Astrocyte (in vitro differentiated cells and primary cell): ENCODE measurements around the gene TKTL1. TPM values are rescaled to one million over a fixed set of nuclear protein-coding genes. Genes with fewer than 3 reads are reported as not detected.
A peak's percentile ranks its signal among the peaks of the same experiment; 100 is the strongest.

Experiments used
- DNase-seq: peaks from one replicate; pipeline ENCODE4 v3.0.0-alpha.2; 2010; ENCODE audit warnings: low read depth
- FAIRE-seq: peaks from 2 replicates; lab custom pipeline; 2011; peaks lifted over from hg19 to GRCh38; lab: Jason Lieb, UNC
- H2AFZ ChIP-seq: 2 replicates; pipeline ENCODE4 v1.6.0; 2012; ENCODE audit warnings: low read depth, low read length, inconsistent platforms
- H3K27ac ChIP-seq: 2 replicates; pipeline ENCODE4 v1.5.1; 2011; ENCODE audit warnings: low read depth, low read length, inconsistent platforms
- H3K27me3 ChIP-seq: 2 replicates; pipeline ENCODE4 v1.6.0; 2011; ENCODE audit warnings: low read length, inconsistent platforms; ENCODE audit not compliant: insufficient read depth
- H3K36me3 ChIP-seq: 2 replicates; pipeline ENCODE4 v1.5.1; 2011; ENCODE audit warnings: low read length, inconsistent platforms; ENCODE audit not compliant: insufficient read depth
- H3K4me1 ChIP-seq: 2 replicates; pipeline ENCODE4 v1.5.1; 2011; ENCODE audit warnings: low read length, inconsistent platforms; ENCODE audit not compliant: insufficient read depth
- H3K4me2 ChIP-seq: 2 replicates; pipeline ENCODE4 v1.6.0; 2012; ENCODE audit warnings: low read length, inconsistent platforms
- H3K4me3 ChIP-seq: 2 replicates; pipeline ENCODE4 v1.5.1; 2011; ENCODE audit warnings: low read depth, mild to moderate bottlenecking, low read length, inconsistent platforms; ENCODE audit not compliant: insufficient read depth
- H3K79me2 ChIP-seq: 2 replicates; pipeline ENCODE4 v1.6.0; 2012; ENCODE audit warnings: mild to moderate bottlenecking, low read length, inconsistent platforms; ENCODE audit not compliant: insufficient read depth
- H3K9ac ChIP-seq: 2 replicates; pipeline ENCODE4 v1.6.0; 2012; ENCODE audit warnings: mild to moderate bottlenecking, low read length, inconsistent platforms
- H3K9me3 ChIP-seq: 2 replicates; pipeline ENCODE4 v1.5.1; 2012; ENCODE audit warnings: low read depth, mild to moderate bottlenecking, low read length, inconsistent platforms; ENCODE audit not compliant: insufficient read depth
- H4K20me1 ChIP-seq: 2 replicates; pipeline ENCODE4 v1.6.0; 2012; ENCODE audit warnings: low read length, inconsistent platforms; ENCODE audit not compliant: insufficient read depth
- H3K27ac Mint-ChIP-seq: one replicate; pipeline ENCODE4 v1.8.0; 2021; ENCODE audit warnings: mild to moderate bottlenecking, mixed read lengths; ENCODE audit not compliant: unreplicated experiment
- H3K27me3 Mint-ChIP-seq: one replicate; pipeline ENCODE4 v1.8.0; 2021; ENCODE audit warnings: low read depth, mixed read lengths; ENCODE audit not compliant: unreplicated experiment
- H3K36me3 Mint-ChIP-seq: one replicate; pipeline ENCODE4 v1.8.0; 2021; ENCODE audit warnings: low read depth, mixed read lengths; ENCODE audit not compliant: unreplicated experiment
- H3K4me1 Mint-ChIP-seq: one replicate; pipeline ENCODE4 v1.8.0; 2021; ENCODE audit warnings: low read depth, mixed read lengths; ENCODE audit not compliant: unreplicated experiment
- H3K4me3 Mint-ChIP-seq: one replicate; pipeline ENCODE4 v1.8.0; 2021; ENCODE audit warnings: mild to moderate bottlenecking, moderate library complexity, mixed read lengths; ENCODE audit not compliant: unreplicated experiment
- H3K9me3 Mint-ChIP-seq: one replicate; pipeline ENCODE4 v1.8.0; 2021; ENCODE audit warnings: mild to moderate bottlenecking, mixed read lengths; ENCODE audit not compliant: unreplicated experiment
- CTCF ChIP-seq: IDR thresholded peaks from 2 replicates; pipeline ENCODE4 v1.5.1; 2011; ENCODE audit warnings: low read depth, mild to moderate bottlenecking, inconsistent platforms, low read length, moderate library complexity; ENCODE audit not compliant: insufficient read depth
- EZH2 ChIP-seq: IDR thresholded peaks from 2 replicates; pipeline ENCODE4 v1.6.1; 2012; ENCODE audit warnings: mild to moderate bottlenecking, low read length, inconsistent platforms; ENCODE audit not compliant: insufficient read depth
- total RNA-seq: library from RNA; stranded (reverse); gene quantifications from 2 replicates; pipeline ENCODE4 v1.2.1, GENCODE V29; 2021

TKTL1 gene
- total RNA-seq, 1 donor from 2014 or later: not detected

GRCh38 chrX:154375156-154375504, 79.5 kb downstream of the TKTL1 start:
- H3K27me3 Mint-ChIP-seq: no peaks in the 10 kb centered on the region

GRCh38 chrX:154376774-154377173, 81.2 kb downstream of the TKTL1 start:
- H3K9ac ChIP-seq: no peak overlapping the region
- TF ChIP-seq CTCF: no peak
- no peak for TF ChIP-seq EZH2
- no peaks in the 10 kb centered on the region for H3K9me3 ChIP-seq
- H3K27me3 ChIP-seq: no peaks in the 10 kb centered on the region
- H4K20me1 ChIP-seq: peaks cover 24% of the 10 kb centered on the region
- no peak overlapping the region for H2AFZ ChIP-seq
- no peak for FAIRE-seq
- H3K36me3 Mint-ChIP-seq: no peaks in the 10 kb centered on the region
- H3K79me2 ChIP-seq: peaks cover 60% of the 10 kb centered on the region
- H3K4me1 Mint-ChIP-seq: peaks cover 4% of the 10 kb centered on the region
- peak overlapping the region; percentile 34 for H3K4me3 Mint-ChIP-seq
- no peak overlapping the region for H3K27ac Mint-ChIP-seq
- H3K4me2 ChIP-seq: no peak overlapping the region
- DNase-seq: no peak
- H3K27me3 Mint-ChIP-seq: no peaks in the 10 kb centered on the region
- H3K27ac ChIP-seq: no peak overlapping the region
- peaks cover 20% of the 10 kb centered on the region for H3K4me1 ChIP-seq
- no peaks in the 10 kb centered on the region for H3K36me3 ChIP-seq
- no peak overlapping the region for H3K4me3 ChIP-seq
- no peaks in the 10 kb centered on the region for H3K9me3 Mint-ChIP-seq

More at GRCh38 chrX:154375156-154375504, 79.5 kb downstream of the TKTL1 start:
- Histone ChIP-seq H3K79me2 (peaks cover 65% of the 10 kb centered on the region), H3K27ac (peak overlapping the region; percentile 26), H3K9ac (peak overlapping the region; percentile 65), H2AFZ (no peak overlapping the region), H3K36me3 (peaks cover under 1% of the 10 kb centered on the region), H3K4me1 (peaks cover 13% of the 10 kb centered on the region), H3K9me3 (no peaks in the 10 kb centered on the region), H3K4me2 (peak overlapping the region; percentile 82), H3K27me3 (no peaks in the 10 kb centered on the region), H3K4me3 (peak overlapping the region; percentile 28), H4K20me1 (peaks cover 16% of the 10 kb centered on the region)
- no peak for DNase-seq
- Mint-ChIP-seq H3K4me1 (peaks cover 4% of the 10 kb centered on the region), H3K4me3 (peak overlapping the region; percentile 75), H3K36me3 (peaks cover under 1% of the 10 kb centered on the region), H3K9me3 (no peaks in the 10 kb centered on the region), H3K27ac (no peak overlapping the region)
- no peak for FAIRE-seq
- TF ChIP-seq EZH2: no peak

GRCh38 chrX:154378059-154378798, 82.6 kb downstream of the TKTL1 start:
- peaks cover 45% of the 10 kb centered on the region for H3K79me2 ChIP-seq
- no peaks in the 10 kb centered on the region for H3K9me3 ChIP-seq
- H3K27ac ChIP-seq: peak overlapping the region; percentile 80
- H4K20me1 ChIP-seq: peaks cover 25% of the 10 kb centered on the region
- H3K4me3 Mint-ChIP-seq: peak overlapping the region; percentile 54
- no peak overlapping the region for H3K27ac Mint-ChIP-seq
- H3K4me1 Mint-ChIP-seq: peaks cover 4% of the 10 kb centered on the region
- H3K9ac ChIP-seq: peak overlapping the region; percentile 84
- H3K4me3 ChIP-seq: peak overlapping the region; percentile 39
- TF ChIP-seq CTCF: no peak
- no peak for TF ChIP-seq EZH2
- H3K27me3 Mint-ChIP-seq: no peaks in the 10 kb centered on the region
- H3K36me3 Mint-ChIP-seq: no peaks in the 10 kb centered on the region
- peak; percentile 78 for FAIRE-seq
- no peaks in the 10 kb centered on the region for H3K27me3 ChIP-seq
- H3K36me3 ChIP-seq: no peaks in the 10 kb centered on the region
- H3K4me2 ChIP-seq: peak overlapping the region; percentile 82
- peak overlapping the region; percentile 47 for H2AFZ ChIP-seq
- no peaks in the 10 kb centered on the region for H3K9me3 Mint-ChIP-seq
- DNase-seq: no peak
- H3K4me1 ChIP-seq: peaks cover 16% of the 10 kb centered on the region
